SK-N-SH treated with all-trans-retinoic acid at 6 μM for 48 hours (cell line): ENCODE measurements around the gene PPP3CA.

Source experiments
- ARNTL ChIP-seq: fragments of 450-650 bp; formaldehyde crosslinking; IDR thresholded peaks from 2 replicates; pipeline ENCODE4 v1.5.0; 2020; ENCODE audit warnings: low read depth, mild to moderate bottlenecking, moderate library complexity, borderline replicate concordance
- CREB5 ChIP-seq: fragments of 250-450 bp; sonication (Bioruptor Pico); IDR thresholded peaks from 2 replicates; pipeline ENCODE4 v1.5.1; 2020; ENCODE audit warnings: low read depth, mild to moderate bottlenecking, moderate library complexity
- ESRRG ChIP-seq: fragments of 250-450 bp; sonication (Bioruptor Pico); IDR thresholded peaks from 2 replicates; pipeline ENCODE4 v1.6.1; 2021; ENCODE audit warnings: mild to moderate bottlenecking
- ISL1 ChIP-seq: fragments of 250-450 bp; sonication (Bioruptor Pico); IDR thresholded peaks from 2 replicates; pipeline ENCODE4 v2.1.2; 2022; ENCODE audit warnings: mild to moderate bottlenecking, moderate library complexity
- OSR1 ChIP-seq: fragments of 250-450 bp; sonication (Bioruptor Pico); IDR thresholded peaks from 2 replicates; pipeline ENCODE4 v1.8.0; 2022; ENCODE audit warnings: moderate library complexity, mild to moderate bottlenecking, inconsistent platforms
- PATZ1 ChIP-seq: fragments of 250-450 bp; sonication (Bioruptor Pico); IDR thresholded peaks from 2 replicates; pipeline ENCODE4 v1.8.0; 2020; ENCODE audit warnings: mild to moderate bottlenecking, moderate library complexity, borderline replicate concordance
- PPARA ChIP-seq: fragments of 250-450 bp; sonication (Bioruptor Pico); IDR thresholded peaks from 2 replicates; pipeline ENCODE4 v1.5.0; 2020; ENCODE audit warnings: mild to moderate bottlenecking, borderline replicate concordance
- RARB ChIP-seq: fragments of 250-450 bp; sonication (Bioruptor Pico); IDR thresholded peaks from 2 replicates; pipeline ENCODE4 v1.8.0; 2021; ENCODE audit warnings: mild to moderate bottlenecking, moderate library complexity
- SNAI2 ChIP-seq: fragments of 250-450 bp; sonication (Bioruptor Pico); IDR thresholded peaks from 2 replicates; pipeline ENCODE4 v1.5.0; 2020; ENCODE audit warnings: mild to moderate bottlenecking, moderate library complexity
- ZNF565 ChIP-seq: fragments of 450-650 bp; formaldehyde crosslinking; conservative IDR thresholded peaks from 2 replicates; pipeline ENCODE4 v1.5.0; 2020; ENCODE audit warnings: low read depth, mild to moderate bottlenecking, moderate library complexity
- ZNF8 ChIP-seq: fragments of 450-650 bp; formaldehyde crosslinking; IDR thresholded peaks from 2 replicates; pipeline ENCODE4 v1.5.0; 2020; ENCODE audit warnings: mild to moderate bottlenecking, moderate library complexity

- TF ChIP-seq RARB (CRISPR knock-in tag) (no peak), CREB5 (CRISPR knock-in tag) (no peak), PPARA (CRISPR knock-in tag) (no peak), ESRRG (CRISPR knock-in tag) (no peak), ARNTL (CRISPR knock-in tag) (no peak), ISL1 (CRISPR knock-in tag) (no peak), SNAI2 (CRISPR knock-in tag) (no peak), PATZ1 (no peak), OSR1 (no peak), ZNF565 (CRISPR knock-in tag) (no peak), ZNF8 (CRISPR knock-in tag) (no peak)
Observed at GRCh38 chr4:101123231-101123630, 224.1 kb downstream of the PPP3CA start.
